Gastrocnemius medialis (tissue), 4 donors: ENCODE results near the gene DUSP22.

Experiments
- CTCF ChIP-seq, 5 experiments: fragments of 450-650 bp in 3 of 5; fragments of 200-600 bp in 2 of 5; sonication (generic) in 2 of 5; IDR thresholded peaks in 4 of 5; conservative IDR thresholded peaks in 1 of 5; 1 replicate in 4 of 5; 2 replicates in 1 of 5; pipeline ENCODE4 v1.5.1; 2016 to 2019; ENCODE audit warnings: antibody characterized with exemption in 5 of 5, mild to moderate bottlenecking in 3 of 5, moderate library complexity in 3 of 5
- POLR2A ChIP-seq, 2 donors: fragments of 450-650 bp; IDR thresholded peaks; one replicate each; pipeline ENCODE4 v1.6.1; 2017; ENCODE audit warnings: antibody characterized with exemption in 2 of 2, mild to moderate bottlenecking in 2 of 2, moderate library complexity in 2 of 2

GRCh38 chr6:400815-401214 is 108.5 kb downstream of the DUSP22 start:
- TF ChIP-seq CTCF (IDR thresholded peaks at IDR 0.05 in 4 of 5, conservative IDR thresholded peaks at IDR 0.05 in 1 of 5) (no peak), POLR2A (IDR thresholded peaks at IDR 0.05) (no peak)
